K562 (cell line): ENCODE data around the gene TTLL11. TPM values are rescaled to one million over a fixed set of nuclear protein-coding genes. Genes with fewer than 3 reads are reported as not detected.

Experiments
- ATAC-seq: fragments of 200-7000 bp; cut with Tn5 transposase; 3 replicates; pipeline ENCODE4 v1.9.1; 2020; ENCODE audit warnings: moderate library complexity
- BruUV-seq: library from RNA; stranded (reverse); fragments of 400-500 nt; replicated peaks from 2 replicates; lab custom pipeline; 2021; lab: Mats Ljungman, UMichigan
- CTCF ChIA-PET: fragments of 300-600 bp; formaldehyde crosslinking; extraction: SDS; loops from one replicate; lab custom pipeline; 2021; ENCODE audit warnings: low intra/inter-chr PET ratio; lab: Yijun Ruan, JAX
- POLR2A ChIA-PET: fragments of 300-600, 350-650 bp; sonication (Branson Sonifier 250); formaldehyde crosslinking; extraction: SDS; loops from one replicate; lab custom pipeline; 2021; ENCODE audit warnings: antibody characterized with exemption, inconsistent platforms; lab: Yijun Ruan, JAX
- DNase-seq, 4 experiments: peaks; one replicate each; pipeline versions ENCODE4 v3.0.0 to v3.0.0-alpha.2; 2011 to 2018; ENCODE audit warnings: low spot score in 3 of 4, mixed read lengths in 3 of 4; ENCODE audit errors: extremely low read depth in 1 of 4
- FAIRE-seq: peaks from 2 replicates; lab custom pipeline; 2011; peaks lifted over from hg19 to GRCh38; lab: Jason Lieb, UNC
- H2AFZ ChIP-seq: 2 replicates; pipeline ENCODE4 v1.6.0; 2011; ENCODE audit warnings: low read depth, low read length, control low read depth, inconsistent platforms
- H3K27ac ChIP-seq: fragments of 200-600 bp; 3 replicates; pipeline ENCODE4 v1.8.0; 2011; ENCODE audit warnings: low read depth, mild to moderate bottlenecking, control low read depth, inconsistent platforms, low read length, moderate library complexity, mixed read lengths; ENCODE audit errors: extremely low read depth
- H3K27me3 ChIP-seq, 2 experiments: fragments of 300-600 bp in 1 of 2; 2 replicates in 1 of 2; 3 replicates in 1 of 2; pipeline versions ENCODE4 v1.6.0 to v1.8.0; 2011; ENCODE audit warnings: inconsistent platforms in 2 of 2, low read length in 2 of 2, mild to moderate bottlenecking in 1 of 2, mixed read lengths in 1 of 2, moderate library complexity in 1 of 2; ENCODE audit not compliant: control insufficient read depth in 2 of 2, insufficient read depth in 2 of 2
- H3K36me3 ChIP-seq: fragments of 300-600 bp; 3 replicates; pipeline ENCODE4 v1.8.0; 2011; ENCODE audit warnings: mild to moderate bottlenecking, low read length, inconsistent platforms; ENCODE audit not compliant: control insufficient read depth, insufficient read depth
- H3K4me1 ChIP-seq, 2 experiments: fragments of 200-600 bp in 1 of 2; replicated peaks in 1 of 2; 2 replicates in 1 of 2; 3 replicates in 1 of 2; pipeline versions ENCODE4 v1.5.1 to v1.8.0; 2011; ENCODE audit warnings: inconsistent platforms in 2 of 2, low read length in 2 of 2, mild to moderate bottlenecking in 1 of 2, mixed read lengths in 1 of 2, moderate library complexity in 1 of 2; ENCODE audit not compliant: control insufficient read depth in 2 of 2, insufficient read depth in 2 of 2
- H3K4me2 ChIP-seq: 2 replicates; pipeline ENCODE4 v1.6.1; 2011; ENCODE audit warnings: low read length, control low read depth, inconsistent platforms, mixed read lengths; ENCODE audit not compliant: insufficient read depth
- H3K4me3 ChIP-seq: fragments of 200-600 bp; sonication (generic), shearing (Covaris generic); 2 replicates; pipeline ENCODE4 v1.5.1; 2016; ENCODE audit warnings: control low read depth, inconsistent platforms
- H3K79me2 ChIP-seq: fragments of 200-600 bp; 3 replicates; pipeline ENCODE4 v1.8.0; 2011; ENCODE audit warnings: low read length, inconsistent platforms; ENCODE audit not compliant: control insufficient read depth, insufficient read depth
- H3K9ac ChIP-seq, 2 experiments: 2 replicates each; pipeline versions ENCODE4 v1.6.0 to v1.6.1; 2011; ENCODE audit warnings: low read depth in 2 of 2, low read length in 2 of 2, control low read depth in 1 of 2, inconsistent platforms in 1 of 2, mild to moderate bottlenecking in 1 of 2, mixed read lengths in 1 of 2; ENCODE audit not compliant: insufficient read depth in 1 of 2
- H3K9me1 ChIP-seq: one replicate; pipeline ENCODE4 v1.6.0; 2011; ENCODE audit warnings: inconsistent platforms, mild to moderate bottlenecking, low read length, moderate library complexity; ENCODE audit not compliant: control insufficient read depth, insufficient read depth
- H3K9me3 ChIP-seq: replicated peaks from 2 replicates; pipeline ENCODE4 v1.5.1; 2011; ENCODE audit warnings: low read depth, low read length, inconsistent platforms; ENCODE audit not compliant: control insufficient read depth, insufficient read depth
- H4K20me1 ChIP-seq: replicated peaks from 2 replicates; pipeline ENCODE4 v1.6.1; 2011; ENCODE audit warnings: low read length, inconsistent platforms, mixed read lengths; ENCODE audit not compliant: control insufficient read depth, insufficient read depth
- CSDE1 ChIP-seq, 2 experiments: fragments of 450-650 bp; IDR thresholded peaks; 2 replicates each; pipeline ENCODE4 v1.6.1; 2016; ENCODE audit warnings: mild to moderate bottlenecking in 1 of 2
- DMBX1 ChIP-seq: fragments of 250-450 bp; sonication (Bioruptor Pico); IDR thresholded peaks from 2 replicates; pipeline ENCODE4 v1.8.0; 2022; ENCODE audit warnings: inconsistent platforms, mild to moderate bottlenecking, moderate library complexity, borderline replicate concordance
- KAT2B ChIP-seq: IDR thresholded peaks from one replicate; pipeline ENCODE4 v1.6.1; 2012; ENCODE audit warnings: low read depth, mild to moderate bottlenecking, control low read depth, inconsistent platforms, low read length, moderate library complexity
- LARP7 ChIP-seq: fragments of 450-650 bp; IDR thresholded peaks from 2 replicates; pipeline ENCODE4 v1.6.1; 2016
- MAZ ChIP-seq, 2 experiments: fragments of 450-650 bp in 1 of 2; sonication (generic) in 1 of 2; formaldehyde crosslinking; IDR thresholded peaks in 1 of 2; conservative IDR thresholded peaks in 1 of 2; 2 replicates each; pipeline versions ENCODE4 v1.4.0 to v1.5.0; 2020; ENCODE audit warnings: mild to moderate bottlenecking in 1 of 2, missing genetic modification reagents in 1 of 2
- MYBL2 ChIP-seq, 2 experiments: fragments of 450-650 bp in 1 of 2; sonication (generic) in 1 of 2; formaldehyde crosslinking in 1 of 2; IDR thresholded peaks; 2 replicates each; pipeline versions ENCODE4 v1.6.1 to v1.8.1; 2017 to 2022; ENCODE audit warnings: borderline replicate concordance in 1 of 2, inconsistent platforms in 1 of 2, low read depth in 1 of 2, mild to moderate bottlenecking in 1 of 2, missing genetic modification reagents in 1 of 2, moderate library complexity in 1 of 2
- NR2F6 ChIP-seq: fragments of 450-650 bp; formaldehyde crosslinking; IDR thresholded peaks from 2 replicates; pipeline ENCODE4 v1.4.0; 2020; ENCODE audit warnings: mild to moderate bottlenecking
- PRMT5 ChIP-seq: sonication (generic); formaldehyde crosslinking; IDR thresholded peaks from 2 replicates; pipeline ENCODE4 v1.5.0; 2020; ENCODE audit warnings: missing genetic modification reagents
- PTBP1 ChIP-seq: fragments of 200-400 bp; formaldehyde crosslinking; IDR thresholded peaks from 2 replicates; pipeline ENCODE4 v1.6.1; 2017; ENCODE audit warnings: low read depth, low read length
- RHOXF2B ChIP-seq: fragments of 250-450 bp; sonication (Bioruptor Pico); conservative IDR thresholded peaks from 2 replicates; pipeline ENCODE4 v1.5.1; 2021
- TAL1 ChIP-seq: fragments of 450-650 bp; IDR thresholded peaks from 2 replicates; pipeline ENCODE4 v1.6.1; 2016; ENCODE audit warnings: mild to moderate bottlenecking
- THRAP3 ChIP-seq: fragments of 450-650 bp; IDR thresholded peaks from 2 replicates; pipeline ENCODE4 v1.6.1; 2016; ENCODE audit warnings: mild to moderate bottlenecking, inconsistent platforms, borderline replicate concordance
- ZNF586 ChIP-seq: fragments of 450-650 bp; formaldehyde crosslinking; conservative IDR thresholded peaks from 2 replicates; pipeline ENCODE4 v1.4.0; 2020; ENCODE audit warnings: mild to moderate bottlenecking, moderate library complexity
- WGBS: fragments of 100-300 bp; shearing (Covaris generic); methylation state at CpG from one replicate; pipeline ENCODE4 v1.1.6; 2016; ENCODE audit warnings: low coverage, mixed read lengths; ENCODE audit not compliant: insufficient coverage; ENCODE audit errors: missing lambda C conversion rate; 5-methylcytosine and 5-hydroxymethylcytosine counted together
- in situ Hi-C: fragments of 300-500 bp; cut with MboI; formaldehyde crosslinking; loops from 4 replicates; pipeline ENCODE4 v1.15.0; 2018; ENCODE audit warnings: inconsistent platforms, mixed read lengths
- intact Hi-C: fragments of 100-400 bp; cut with micrococcal nuclease; formaldehyde crosslinking; loops from 2 replicates; pipeline ENCODE4 v1.14.2; 2022
- polyA plus RNA-seq, 8 experiments: library from polyadenylated mRNA; depleted of rRNA in 4 of 8; stranded (reverse) in 5 of 8; unstranded in 3 of 8; fragments of >200 nt; fragmentation: Nextera tagmentation in 2 of 8; fragmentation: Illumina TruSeq in 1 of 8; extraction: Ambion mirVana in 2 of 8; extraction: Trizol in 1 of 8; gene quantifications; 2 replicates each; pipeline versions ENCODE4 v1.2.1 to v1.2.3, GENCODE V29; 2011 to 2014; ENCODE audit warnings: inconsistent platforms in 1 of 8, missing spikeins in 1 of 8
- total RNA-seq, 7 experiments: library from RNA; depleted of rRNA in 6 of 7; stranded (reverse); fragments of >200 nt in 6 of 7; fragmentation: Illumina TruSeq in 2 of 7; extraction: Trizol in 2 of 7; gene quantifications; 2 replicates each; pipeline versions ENCODE4 v1.2.1 to v1.2.3, GENCODE V29; 2011 to 2021; ENCODE audit warnings: low replicate concordance in 1 of 7
- TF ChIP-seq, protein P1 (sequence below): fragments of 250-450 bp; sonication (Bioruptor Pico); IDR thresholded peaks from 2 replicates; pipeline ENCODE4 v1.5.0; 2021
- TF ChIP-seq, protein P2 (sequence below): fragments of 250-450 bp; sonication (Bioruptor Pico); IDR thresholded peaks from 2 replicates; pipeline ENCODE4 v1.8.0; 2021; ENCODE audit warnings: mild to moderate bottlenecking, moderate library complexity
- TF ChIP-seq, protein P3 (sequence below): fragments of 450-650 bp; formaldehyde crosslinking; IDR thresholded peaks from 2 replicates; pipeline ENCODE4 v1.4.0; 2022; ENCODE audit warnings: missing genetic modification characterization

Gene TTLL11
- total and polyA plus RNA-seq, 9 of the 15 experiments (the other 6 are each of a cell fraction or from before 2014, with no cell fraction given): 0.83 to 4.4 (median 2.7) TPM

DNA sequence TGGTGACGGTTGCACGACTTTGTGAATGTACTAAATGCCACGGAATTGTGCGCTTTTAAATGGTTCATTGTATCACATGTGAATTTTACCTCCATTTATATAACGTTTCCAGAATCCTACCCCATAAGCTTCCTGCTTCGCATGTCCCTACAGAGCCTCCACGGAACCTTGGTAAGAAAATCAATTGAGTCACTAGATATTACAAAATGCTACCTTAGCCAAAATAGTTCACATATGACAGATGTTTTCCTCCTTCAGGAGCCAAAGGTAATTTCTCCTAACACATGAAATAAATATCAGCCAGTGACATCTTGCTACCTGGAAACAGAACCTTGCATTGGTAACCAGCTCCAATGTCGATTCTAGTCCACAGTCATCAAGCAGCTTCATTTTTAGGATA, 125.1 kb downstream of the TTLL11 start:
- Histone ChIP-seq H3K9me1 (no peaks in the 10 kb centered on the region), H3K36me3 (no peaks in the 10 kb centered on the region), H3K9ac (no peak overlapping the region), H3K4me3 (no peak overlapping the region), H3K9me3 (no peaks in the 10 kb centered on the region), H3K27ac (no peak overlapping the region), H3K4me2 (no peak overlapping the region), H2AFZ (no peak overlapping the region), H3K79me2 (no peaks in the 10 kb centered on the region), H4K20me1 (0 out of 2 replicates have a peak, but pooled peaks cover 2% of the 10 kb centered on the region), H3K27me3 (peaks cover 12 to 15% of the 10 kb centered on the region in 2 experiments; a peak in 4 of 5 replicates), H3K4me1 (no peaks in the 10 kb centered on the region)
- no TSS peak for BruUV-seq
- POLR2A ChIA-PET: interaction anchor here (0.6 kb wide), 1 partner anchor 9 kb away, joined by 3 read pairs; no protein-coding TSS in a partner anchor
- ATAC-seq: no peak
- CTCF ChIA-PET: no interaction called here
- DNase-seq: no peak
- in situ Hi-C loops: no loop called here
- intact Hi-C loops: no loop called here
- 9% methylated on average over 8 of the region's 8 CpGs for WGBS
- FAIRE-seq: no peak
- TF ChIP-seq MYBL2 (IDR thresholded peaks at IDR 0.05; ENCODE audit: low read depth) (no peak), MYBL2 (CRISPR knock-in tag; IDR thresholded peaks at IDR 0.05; ENCODE audit: borderline replicate concordance) (no peak), NR2F6 (CRISPR knock-in tag) (no peak), TAL1 (no peak), PRMT5 (CRISPR knock-in tag) (no peak), RHOXF2B (CRISPR knock-in tag) (no peak), MAZ (CRISPR knock-in tag; conservative IDR thresholded peaks at IDR 0.05 in 1 of 2, IDR thresholded peaks at IDR 0.05 in 1 of 2) (no peak), CSDE1 (IDR thresholded peaks at IDR 0.05) (no peak), LARP7 (no peak), KAT2B (no peak), ZNF586 (no peak), PTBP1 (no peak), THRAP3 (no peak), DMBX1 (CRISPR knock-in tag) (no peak)
- TF ChIP-seq, protein P1, sequence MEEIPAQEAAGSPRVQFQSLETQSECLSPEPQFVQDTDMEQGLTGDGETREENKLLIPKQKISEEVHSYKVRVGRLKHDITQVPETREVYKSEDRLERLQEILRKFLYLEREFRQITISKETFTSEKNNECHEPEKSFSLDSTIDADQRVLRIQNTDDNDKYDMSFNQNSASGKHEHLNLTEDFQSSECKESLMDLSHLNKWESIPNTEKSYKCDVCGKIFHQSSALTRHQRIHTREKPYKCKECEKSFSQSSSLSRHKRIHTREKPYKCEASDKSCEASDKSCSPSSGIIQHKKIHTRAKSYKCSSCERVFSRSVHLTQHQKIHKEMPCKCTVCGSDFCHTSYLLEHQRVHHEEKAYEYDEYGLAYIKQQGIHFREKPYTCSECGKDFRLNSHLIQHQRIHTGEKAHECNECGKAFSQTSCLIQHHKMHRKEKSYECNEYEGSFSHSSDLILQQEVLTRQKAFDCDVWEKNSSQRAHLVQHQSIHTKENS (CRISPR knock-in tag): no peak
- TF ChIP-seq, protein P2, sequence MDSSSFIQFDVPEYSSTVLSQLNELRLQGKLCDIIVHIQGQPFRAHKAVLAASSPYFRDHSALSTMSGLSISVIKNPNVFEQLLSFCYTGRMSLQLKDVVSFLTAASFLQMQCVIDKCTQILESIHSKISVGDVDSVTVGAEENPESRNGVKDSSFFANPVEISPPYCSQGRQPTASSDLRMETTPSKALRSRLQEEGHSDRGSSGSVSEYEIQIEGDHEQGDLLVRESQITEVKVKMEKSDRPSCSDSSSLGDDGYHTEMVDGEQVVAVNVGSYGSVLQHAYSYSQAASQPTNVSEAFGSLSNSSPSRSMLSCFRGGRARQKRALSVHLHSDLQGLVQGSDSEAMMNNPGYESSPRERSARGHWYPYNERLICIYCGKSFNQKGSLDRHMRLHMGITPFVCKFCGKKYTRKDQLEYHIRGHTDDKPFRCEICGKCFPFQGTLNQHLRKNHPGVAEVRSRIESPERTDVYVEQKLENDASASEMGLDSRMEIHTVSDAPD: no peak
- TF ChIP-seq, protein P3, sequence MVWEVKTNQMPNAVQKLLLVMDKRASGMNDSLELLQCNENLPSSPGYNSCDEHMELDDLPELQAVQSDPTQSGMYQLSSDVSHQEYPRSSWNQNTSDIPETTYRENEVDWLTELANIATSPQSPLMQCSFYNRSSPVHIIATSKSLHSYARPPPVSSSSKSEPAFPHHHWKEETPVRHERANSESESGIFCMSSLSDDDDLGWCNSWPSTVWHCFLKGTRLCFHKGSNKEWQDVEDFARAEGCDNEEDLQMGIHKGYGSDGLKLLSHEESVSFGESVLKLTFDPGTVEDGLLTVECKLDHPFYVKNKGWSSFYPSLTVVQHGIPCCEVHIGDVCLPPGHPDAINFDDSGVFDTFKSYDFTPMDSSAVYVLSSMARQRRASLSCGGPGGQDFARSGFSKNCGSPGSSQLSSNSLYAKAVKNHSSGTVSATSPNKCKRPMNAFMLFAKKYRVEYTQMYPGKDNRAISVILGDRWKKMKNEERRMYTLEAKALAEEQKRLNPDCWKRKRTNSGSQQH (CRISPR knock-in tag): no peak
